ENCODE measurements around the gene CHRNA5. TPM values are rescaled to one million over a fixed set of nuclear protein-coding genes. Genes with fewer than 3 reads are reported as not detected.

Gene CHRNA5
- total and polyA plus RNA-seq, 7 donors: 0.92 to 3.8 (median 1.8) TPM

- Histone ChIP-seq H3K4me1 (no peaks in the 10 kb centered on the region), H3K27ac (no peak overlapping the region), H3K4me3 (no peak overlapping the region), H3K36me3 (no peaks in the 10 kb centered on the region), H3K9me3 (no peaks in the 10 kb centered on the region), H3K27me3 (no peaks in the 10 kb centered on the region)
- 71 to 80% methylated on average over 6 of the region's 6 CpGs for WGBS, 2 donors
- intact Hi-C loops (cut with DNase I): no loop called here
- no peak for DNase-seq
- TF ChIP-seq EP300 (IDR thresholded peaks at IDR 0.05): no peak
- TF ChIP-seq POLR2A (IDR thresholded peaks at IDR 0.05): no peak
- no peak for TF ChIP-seq CTCF (IDR thresholded peaks at IDR 0.05)
- no peak for TF ChIP-seq POLR2AphosphoS5 (IDR thresholded peaks at IDR 0.05)
Observed at GRCh38 chr15:78628227-78628626, 62.9 kb downstream of the CHRNA5 start.

- H3K4me3 ChIP-seq: no peak overlapping the region
- no peaks in the 10 kb centered on the region for H3K36me3 ChIP-seq
- no peaks in the 10 kb centered on the region for H3K4me1 ChIP-seq
- DNase-seq: no peak
- TF ChIP-seq CTCF (IDR thresholded peaks at IDR 0.05) (no peak), EP300 (IDR thresholded peaks at IDR 0.05) (no peak), POLR2AphosphoS5 (IDR thresholded peaks at IDR 0.05) (no peak), POLR2A (IDR thresholded peaks at IDR 0.05) (no peak)
- no peaks in the 10 kb centered on the region for H3K9me3 ChIP-seq
- intact Hi-C loops (cut with DNase I): no loop called here
- no peak overlapping the region for H3K27ac ChIP-seq
- WGBS, 2 donors: 92 to 93% methylated on average over 29 of the region's 29 CpGs
- H3K27me3 ChIP-seq: no peaks in the 10 kb centered on the region
Observed at GRCh38 chr15:78629031-78629715, 63.9 kb downstream of the CHRNA5 start.

GRCh38 chr15:78629716-78630065 is 64.4 kb downstream of the CHRNA5 start:
- Histone ChIP-seq H3K27me3 (no peaks in the 10 kb centered on the region), H3K4me3 (no peak overlapping the region), H3K27ac (no peak overlapping the region), H3K36me3 (no peaks in the 10 kb centered on the region), H3K9me3 (no peaks in the 10 kb centered on the region), H3K4me1 (no peaks in the 10 kb centered on the region)
- intact Hi-C loops (cut with DNase I): no loop called here
- DNase-seq: no peak
- TF ChIP-seq EP300 (IDR thresholded peaks at IDR 0.05) (no peak), POLR2A (IDR thresholded peaks at IDR 0.05) (no peak), CTCF (IDR thresholded peaks at IDR 0.05) (no peak), POLR2AphosphoS5 (IDR thresholded peaks at IDR 0.05) (no peak)
- 94 to 95% methylated on average over 12 of the region's 12 CpGs for WGBS, 2 donors

GRCh38 chr15:78630886-78631633 is 65.7 kb downstream of the CHRNA5 start:
- DNase-seq: no peak
- Histone ChIP-seq H3K9me3 (no peaks in the 10 kb centered on the region), H3K4me1 (no peaks in the 10 kb centered on the region), H3K4me3 (no peak overlapping the region), H3K27me3 (no peaks in the 10 kb centered on the region), H3K36me3 (no peaks in the 10 kb centered on the region), H3K27ac (no peak overlapping the region)
- WGBS, 2 donors: 78 to 85% methylated on average over 9 of the region's 9 CpGs
- TF ChIP-seq CTCF (IDR thresholded peaks at IDR 0.05) (no peak), EP300 (IDR thresholded peaks at IDR 0.05) (no peak), POLR2A (IDR thresholded peaks at IDR 0.05) (no peak), POLR2AphosphoS5 (IDR thresholded peaks at IDR 0.05) (no peak)
- intact Hi-C loops (cut with DNase I): no loop called here

Data from sigmoid colon (tissue), 7 donors.